K562 (cell line): Measurements from ENCODE around the gene GAPVD1. TPM values are rescaled to one million over a fixed set of nuclear protein-coding genes. Genes with fewer than 3 reads are reported as not detected.

Experiments
- ATAC-seq: fragments of 200-7000 bp; cut with Tn5 transposase; 3 replicates; pipeline ENCODE4 v1.9.1; 2020; ENCODE audit warnings: moderate library complexity
- BruUV-seq: library from RNA; stranded (reverse); fragments of 400-500 nt; replicated peaks from 2 replicates; lab custom pipeline; 2021; lab: Mats Ljungman, UMichigan
- CTCF ChIA-PET: fragments of 300-600 bp; formaldehyde crosslinking; extraction: SDS; loops from one replicate; lab custom pipeline; 2021; ENCODE audit warnings: low intra/inter-chr PET ratio; lab: Yijun Ruan, JAX
- POLR2A ChIA-PET: fragments of 300-600, 350-650 bp; sonication (Branson Sonifier 250); formaldehyde crosslinking; extraction: SDS; loops from one replicate; lab custom pipeline; 2021; ENCODE audit warnings: antibody characterized with exemption, inconsistent platforms; lab: Yijun Ruan, JAX
- DNase-seq, 4 experiments: peaks; one replicate each; pipeline versions ENCODE4 v3.0.0 to v3.0.0-alpha.2; 2011 to 2018; ENCODE audit warnings: low spot score in 3 of 4, mixed read lengths in 3 of 4; ENCODE audit errors: extremely low read depth in 1 of 4
- FAIRE-seq: peaks from 2 replicates; lab custom pipeline; 2011; peaks lifted over from hg19 to GRCh38; lab: Jason Lieb, UNC
- H2AFZ ChIP-seq: 2 replicates; pipeline ENCODE4 v1.6.0; 2011; ENCODE audit warnings: low read depth, low read length, control low read depth, inconsistent platforms
- H3K27ac ChIP-seq: fragments of 200-600 bp; 3 replicates; pipeline ENCODE4 v1.8.0; 2011; ENCODE audit warnings: low read depth, mild to moderate bottlenecking, control low read depth, inconsistent platforms, low read length, moderate library complexity, mixed read lengths; ENCODE audit errors: extremely low read depth
- H3K27me3 ChIP-seq, 2 experiments: fragments of 300-600 bp in 1 of 2; 2 replicates in 1 of 2; 3 replicates in 1 of 2; pipeline versions ENCODE4 v1.6.0 to v1.8.0; 2011; ENCODE audit warnings: inconsistent platforms in 2 of 2, low read length in 2 of 2, mild to moderate bottlenecking in 1 of 2, mixed read lengths in 1 of 2, moderate library complexity in 1 of 2; ENCODE audit not compliant: control insufficient read depth in 2 of 2, insufficient read depth in 2 of 2
- H3K36me3 ChIP-seq: fragments of 300-600 bp; 3 replicates; pipeline ENCODE4 v1.8.0; 2011; ENCODE audit warnings: mild to moderate bottlenecking, low read length, inconsistent platforms; ENCODE audit not compliant: control insufficient read depth, insufficient read depth
- H3K4me1 ChIP-seq, 2 experiments: fragments of 200-600 bp in 1 of 2; replicated peaks in 1 of 2; 2 replicates in 1 of 2; 3 replicates in 1 of 2; pipeline versions ENCODE4 v1.5.1 to v1.8.0; 2011; ENCODE audit warnings: inconsistent platforms in 2 of 2, low read length in 2 of 2, mild to moderate bottlenecking in 1 of 2, mixed read lengths in 1 of 2, moderate library complexity in 1 of 2; ENCODE audit not compliant: control insufficient read depth in 2 of 2, insufficient read depth in 2 of 2
- H3K4me2 ChIP-seq: 2 replicates; pipeline ENCODE4 v1.6.1; 2011; ENCODE audit warnings: low read length, control low read depth, inconsistent platforms, mixed read lengths; ENCODE audit not compliant: insufficient read depth
- H3K4me3 ChIP-seq: fragments of 200-600 bp; sonication (generic), shearing (Covaris generic); 2 replicates; pipeline ENCODE4 v1.5.1; 2016; ENCODE audit warnings: control low read depth, inconsistent platforms
- H3K79me2 ChIP-seq: fragments of 200-600 bp; 3 replicates; pipeline ENCODE4 v1.8.0; 2011; ENCODE audit warnings: low read length, inconsistent platforms; ENCODE audit not compliant: control insufficient read depth, insufficient read depth
- H3K9ac ChIP-seq, 2 experiments: 2 replicates each; pipeline versions ENCODE4 v1.6.0 to v1.6.1; 2011; ENCODE audit warnings: low read depth in 2 of 2, low read length in 2 of 2, control low read depth in 1 of 2, inconsistent platforms in 1 of 2, mild to moderate bottlenecking in 1 of 2, mixed read lengths in 1 of 2; ENCODE audit not compliant: insufficient read depth in 1 of 2
- H3K9me1 ChIP-seq: one replicate; pipeline ENCODE4 v1.6.0; 2011; ENCODE audit warnings: inconsistent platforms, mild to moderate bottlenecking, low read length, moderate library complexity; ENCODE audit not compliant: control insufficient read depth, insufficient read depth
- H3K9me3 ChIP-seq: replicated peaks from 2 replicates; pipeline ENCODE4 v1.5.1; 2011; ENCODE audit warnings: low read depth, low read length, inconsistent platforms; ENCODE audit not compliant: control insufficient read depth, insufficient read depth
- H4K20me1 ChIP-seq: replicated peaks from 2 replicates; pipeline ENCODE4 v1.6.1; 2011; ENCODE audit warnings: low read length, inconsistent platforms, mixed read lengths; ENCODE audit not compliant: control insufficient read depth, insufficient read depth
- CTCF ChIP-seq, 3 experiments: IDR thresholded peaks in 2 of 3; conservative IDR thresholded peaks in 1 of 3; 2 replicates each; pipeline ENCODE4 v1.5.1; 2011 to 2012; ENCODE audit warnings: low read length in 3 of 3, mild to moderate bottlenecking in 3 of 3, control low read depth in 2 of 3, improper control_type of control experiment in 1 of 3, inconsistent platforms in 1 of 3, low read depth in 1 of 3, mixed read lengths in 1 of 3, moderate library complexity in 1 of 3; ENCODE audit not compliant: insufficient read depth in 2 of 3
- GATA2 ChIP-seq: sonication (generic); formaldehyde crosslinking; IDR thresholded peaks from 2 replicates; pipeline ENCODE4 v1.4.0; 2020; ENCODE audit warnings: mild to moderate bottlenecking, missing genetic modification reagents
- HOMEZ ChIP-seq: fragments of 250-450 bp; sonication (Bioruptor Pico); IDR thresholded peaks from 2 replicates; pipeline ENCODE4 v1.4.0; 2020; ENCODE audit warnings: mild to moderate bottlenecking, moderate library complexity
- MTA3 ChIP-seq: fragments of 450-650 bp; formaldehyde crosslinking; IDR thresholded peaks from 2 replicates; pipeline ENCODE4 v1.6.1; 2017; ENCODE audit warnings: mild to moderate bottlenecking, borderline replicate concordance
- RREB1 ChIP-seq: fragments of 250-450 bp; sonication (Bioruptor Pico); IDR thresholded peaks from 2 replicates; pipeline ENCODE4 v1.4.0; 2020
- TRIM25 ChIP-seq: fragments of 450-650 bp; IDR thresholded peaks from 2 replicates; pipeline ENCODE4 v1.7.0; 2016; ENCODE audit warnings: borderline replicate concordance
- WHSC1 ChIP-seq: IDR thresholded peaks from one replicate; pipeline ENCODE4 v1.6.1; 2012; ENCODE audit warnings: low read length, control low read depth, inconsistent platforms
- WGBS: fragments of 100-300 bp; shearing (Covaris generic); methylation state at CpG from one replicate; pipeline ENCODE4 v1.1.6; 2016; ENCODE audit warnings: low coverage, mixed read lengths; ENCODE audit not compliant: insufficient coverage; ENCODE audit errors: missing lambda C conversion rate; 5-methylcytosine and 5-hydroxymethylcytosine counted together
- in situ Hi-C: fragments of 300-500 bp; cut with MboI; formaldehyde crosslinking; loops from 4 replicates; pipeline ENCODE4 v1.15.0; 2018; ENCODE audit warnings: inconsistent platforms, mixed read lengths
- intact Hi-C: fragments of 100-400 bp; cut with micrococcal nuclease; formaldehyde crosslinking; loops from 2 replicates; pipeline ENCODE4 v1.14.2; 2022
- polyA plus RNA-seq, 8 experiments: library from polyadenylated mRNA; depleted of rRNA in 4 of 8; stranded (reverse) in 5 of 8; unstranded in 3 of 8; fragments of >200 nt; fragmentation: Nextera tagmentation in 2 of 8; fragmentation: Illumina TruSeq in 1 of 8; extraction: Ambion mirVana in 2 of 8; extraction: Trizol in 1 of 8; gene quantifications; 2 replicates each; pipeline versions ENCODE4 v1.2.1 to v1.2.3, GENCODE V29; 2011 to 2014; ENCODE audit warnings: inconsistent platforms in 1 of 8, missing spikeins in 1 of 8
- total RNA-seq, 7 experiments: library from RNA; depleted of rRNA in 6 of 7; stranded (reverse); fragments of >200 nt in 6 of 7; fragmentation: Illumina TruSeq in 2 of 7; extraction: Trizol in 2 of 7; gene quantifications; 2 replicates each; pipeline versions ENCODE4 v1.2.1 to v1.2.3, GENCODE V29; 2011 to 2021; ENCODE audit warnings: low replicate concordance in 1 of 7

The GAPVD1 gene
- total and polyA plus RNA-seq, 9 of the 15 experiments (the other 6 are each of a cell fraction or from before 2014, with no cell fraction given) = 9.5 to 66.1 (median 45.5) TPM

- peaks cover 12 to 21% of the 10 kb centered on the region in 2 experiments; a peak in 4 of 5 replicates for H3K4me1 ChIP-seq
- H2AFZ ChIP-seq = peak overlapping the region; percentile 11; the same call in 1 of the 2 replicates
- no peak for ATAC-seq
- no peaks in the 10 kb centered on the region for H3K27me3 ChIP-seq
- in situ Hi-C loops (loop anchor here (5.0 to 25.0 kb wide), 2 partner anchors 114 to 1229 kb away; no protein-coding TSS in a partner anchor), intact Hi-C loops (no loop called here)
- BruUV-seq = no TSS peak
- H3K4me3 ChIP-seq = no peak overlapping the region
- H3K36me3 ChIP-seq = peaks cover 2% of the 10 kb centered on the region; the same call in 1 of the 3 replicates
- ChIA-PET POLR2A (no interaction called here), CTCF (no interaction called here)
- 81% methylated on average over 6 of the region's 6 CpGs for WGBS
- FAIRE-seq = no peak
- no peak overlapping the region for H3K4me2 ChIP-seq
- H3K79me2 ChIP-seq = peaks cover 20% of the 10 kb centered on the region
- DNase-seq = no peak
- H3K9ac ChIP-seq = no peak overlapping the region
- H3K27ac ChIP-seq = no peak overlapping the region
- no peaks in the 10 kb centered on the region for H3K9me1 ChIP-seq
- H3K9me3 ChIP-seq = no peaks in the 10 kb centered on the region
- H4K20me1 ChIP-seq = no peaks in the 10 kb centered on the region
- no peak for TF ChIP-seq TRIM25
- TF ChIP-seq MTA3 = no peak
- TF ChIP-seq RREB1 (CRISPR knock-in tag) = no peak
- TF ChIP-seq HOMEZ (CRISPR knock-in tag) = no peak
- no peak for TF ChIP-seq WHSC1
- no peak for TF ChIP-seq GATA2 (CRISPR knock-in tag)
- no peak for TF ChIP-seq CTCF (IDR thresholded peaks at IDR 0.05 in 2 of 3, conservative IDR thresholded peaks at IDR 0.05 in 1 of 3; ENCODE audit: insufficient read depth in 2 of 3, low read depth in 1 of 3, low read length in 3 of 3)
These were observed 3.4 kb upstream of the GAPVD1 start for GRCh38 chr9:125258160-125258785.
